PC-9 (cell line): ENCODE results near the gene SP100.

Source experiments
- EZH2 ChIP-seq: fragments of 200-600 bp; sonication (generic); IDR thresholded peaks from 2 replicates; pipeline ENCODE4 v1.8.0; 2017; ENCODE audit warnings: antibody characterized with exemption, low read depth
- TF ChIP-seq, protein P1 (sequence below): fragments of 200-600 bp; sonication (generic); conservative IDR thresholded peaks from 2 replicates; pipeline ENCODE4 v1.6.1; 2017; ENCODE audit warnings: mixed run types, antibody characterized with exemption, mild to moderate bottlenecking, moderate library complexity

GRCh38 chr2:230447455-230448451 is 31.8 kb downstream of the SP100 start:
- TF ChIP-seq EZH2, result no peak
- TF ChIP-seq, protein P1, sequence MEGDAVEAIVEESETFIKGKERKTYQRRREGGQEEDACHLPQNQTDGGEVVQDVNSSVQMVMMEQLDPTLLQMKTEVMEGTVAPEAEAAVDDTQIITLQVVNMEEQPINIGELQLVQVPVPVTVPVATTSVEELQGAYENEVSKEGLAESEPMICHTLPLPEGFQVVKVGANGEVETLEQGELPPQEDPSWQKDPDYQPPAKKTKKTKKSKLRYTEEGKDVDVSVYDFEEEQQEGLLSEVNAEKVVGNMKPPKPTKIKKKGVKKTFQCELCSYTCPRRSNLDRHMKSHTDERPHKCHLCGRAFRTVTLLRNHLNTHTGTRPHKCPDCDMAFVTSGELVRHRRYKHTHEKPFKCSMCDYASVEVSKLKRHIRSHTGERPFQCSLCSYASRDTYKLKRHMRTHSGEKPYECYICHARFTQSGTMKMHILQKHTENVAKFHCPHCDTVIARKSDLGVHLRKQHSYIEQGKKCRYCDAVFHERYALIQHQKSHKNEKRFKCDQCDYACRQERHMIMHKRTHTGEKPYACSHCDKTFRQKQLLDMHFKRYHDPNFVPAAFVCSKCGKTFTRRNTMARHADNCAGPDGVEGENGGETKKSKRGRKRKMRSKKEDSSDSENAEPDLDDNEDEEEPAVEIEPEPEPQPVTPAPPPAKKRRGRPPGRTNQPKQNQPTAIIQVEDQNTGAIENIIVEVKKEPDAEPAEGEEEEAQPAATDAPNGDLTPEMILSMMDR, result no peak
